ENCODE measurements around the gene NYNRIN.

NYNRIN gene

GRCh38 chr14:24414732-24415420 lies 16.1 kb downstream of the NYNRIN start:
- no peak for DNase-seq (ENCODE audit: low read depth, low spot score)

- DNase-seq (ENCODE audit: low read depth, low spot score): no peak
These were observed 16.8 kb downstream of the NYNRIN start for GRCh38 chr14:24415421-24416253.

- DNase-seq (ENCODE audit: low read depth, low spot score): no peak
These were observed 17.6 kb downstream of the NYNRIN start for GRCh38 chr14:24416254-24416931.

GRCh38 chr14:24416932-24417619 lies 18.3 kb downstream of the NYNRIN start:
- DNase-seq (ENCODE audit: low read depth, low spot score): no peak

- no peak for DNase-seq (ENCODE audit: low read depth, low spot score)
These were observed 19.2 kb downstream of the NYNRIN start for GRCh38 chr14:24417832-24418491.

GRCh38 chr14:24418492-24418873 lies 19.7 kb downstream of the NYNRIN start:
- DNase-seq (ENCODE audit: low read depth, low spot score): no peak

GRCh38 chr14:24422261-24422660 lies 23.5 kb downstream of the NYNRIN start:
- no peak for DNase-seq (ENCODE audit: low read depth, low spot score)

- DNase-seq (ENCODE audit: low read depth, low spot score): no peak
These were observed 24.1 kb downstream of the NYNRIN start for GRCh38 chr14:24422694-24423601.

GRCh38 chr14:24425704-24426103 lies 26.9 kb downstream of the NYNRIN start:
- no peak for DNase-seq (ENCODE audit: low read depth, low spot score)

GRCh38 chr14:24426150-24426911 lies 27.5 kb downstream of the NYNRIN start:
- DNase-seq (ENCODE audit: low read depth, low spot score): no peak

GRCh38 chr14:24426912-24427536 lies 28.2 kb downstream of the NYNRIN start:
- no peak for DNase-seq (ENCODE audit: low read depth, low spot score)

GRCh38 chr14:24427537-24428508 lies 29.0 kb downstream of the NYNRIN start:
- DNase-seq (ENCODE audit: low read depth, low spot score): no peak

GRCh38 chr14:24428628-24429394 lies 30.0 kb downstream of the NYNRIN start:
- DNase-seq (ENCODE audit: low read depth, low spot score): no peak

- DNase-seq (ENCODE audit: low read depth, low spot score): peak; percentile 71
These were observed 30.8 kb downstream of the NYNRIN start, which contains the start of the genes CBLN3 and KHNYN for GRCh38 chr14:24429395-24430142. CBLN3 (minus strand) TSS chr14:24429668; CDS start chr14:24429054, 614 bp downstream. KHNYN (plus strand) TSS chr14:24429954; CDS start chr14:24430731, 777 bp downstream.

GRCh38 chr14:24430143-24430681 lies 31.4 kb downstream of the NYNRIN start:
- DNase-seq (ENCODE audit: low read depth, low spot score): no peak
